Endothelial cell of umbilical vein (primary cell): Measurements from ENCODE around the gene XXYLT1. TPM values are rescaled to one million over a fixed set of nuclear protein-coding genes. Genes with fewer than 3 reads are reported as not detected.

ENCODE experiments used
- BruUV-seq: library from RNA; stranded (reverse); fragments of 400-500 nt; replicated peaks from 2 replicates; lab custom pipeline; 2021; lab: Mats Ljungman, UMichigan
- CTCF ChIA-PET: fragments of 300-600, 350-600 bp; sonication (Branson Sonifier 250); formaldehyde crosslinking; loops from one replicate; lab custom pipeline; 2021; ENCODE audit warnings: antibody characterized with exemption, inconsistent platforms; lab: Charles Lee
- POLR2A ChIA-PET: fragments of 300-600, 350-600 bp; sonication (Branson Sonifier 250); formaldehyde crosslinking; loops from one replicate; lab custom pipeline; 2021; ENCODE audit warnings: antibody characterized with exemption, inconsistent platforms; lab: Charles Lee
- DNase-seq: peaks from one replicate; pipeline ENCODE4 v3.0.0-alpha.2; 2011; ENCODE audit warnings: low read depth, low spot score
- FAIRE-seq: peaks from 2 replicates; lab custom pipeline; 2011; peaks lifted over from hg19 to GRCh38; lab: Jason Lieb, UNC
- H2AFZ ChIP-seq: 2 replicates; pipeline ENCODE4 v1.6.0; 2012; ENCODE audit warnings: low read depth, low read length, control low read depth, inconsistent platforms
- H3K27ac ChIP-seq: 2 replicates; pipeline ENCODE4 v1.5.1; 2011; ENCODE audit warnings: low read depth, mild to moderate bottlenecking, control low read depth, low read length, moderate library complexity; ENCODE audit not compliant: insufficient read depth
- H3K27me3 ChIP-seq, 2 experiments: 2 replicates each; pipeline versions ENCODE4 v1.6.0 to v1.6.1; 2011; ENCODE audit warnings: low read length in 2 of 2, mixed read lengths in 1 of 2; ENCODE audit not compliant: control insufficient read depth in 2 of 2, insufficient read depth in 2 of 2
- H3K36me3 ChIP-seq, 2 experiments: 2 replicates in 1 of 2; 3 replicates in 1 of 2; pipeline ENCODE4 v1.5.1; 2011; ENCODE audit warnings: low read length in 2 of 2, mild to moderate bottlenecking in 1 of 2, moderate library complexity in 1 of 2; ENCODE audit not compliant: control insufficient read depth in 2 of 2, insufficient read depth in 2 of 2; ENCODE audit errors: extremely low read depth in 1 of 2
- H3K4me1 ChIP-seq: 3 replicates; pipeline ENCODE4 v1.5.1; 2011; ENCODE audit warnings: mild to moderate bottlenecking, low read length; ENCODE audit not compliant: control insufficient read depth, insufficient read depth; ENCODE audit errors: extremely low read depth
- H3K4me2 ChIP-seq: 2 replicates; pipeline ENCODE4 v1.6.1; 2011; ENCODE audit warnings: low read length, control low read depth, mixed read lengths; ENCODE audit not compliant: insufficient read depth
- H3K4me3 ChIP-seq, 3 experiments: fragments of 200-600 bp in 1 of 3; sonication (generic), shearing (Covaris generic) in 1 of 3; replicated peaks in 1 of 3; 2 replicates each; pipeline ENCODE4 v1.5.1; 2011 to 2016; ENCODE audit warnings: control low read depth in 3 of 3, low read length in 3 of 3, mild to moderate bottlenecking in 2 of 3, inconsistent platforms in 1 of 3, low read depth in 1 of 3, moderate library complexity in 1 of 3; ENCODE audit not compliant: insufficient read depth in 1 of 3
- H3K79me2 ChIP-seq: 2 replicates; pipeline ENCODE4 v1.6.0; 2012; ENCODE audit warnings: low read length, inconsistent platforms; ENCODE audit not compliant: control insufficient read depth, insufficient read depth
- H3K9ac ChIP-seq: replicated peaks from 2 replicates; pipeline ENCODE3; 2011; ENCODE audit warnings: low read length, control low read depth; ENCODE audit not compliant: insufficient read depth; ENCODE audit errors: extremely low read depth
- H3K9me1 ChIP-seq: replicated peaks from 3 replicates; pipeline ENCODE4 v1.6.0; 2011; ENCODE audit warnings: mild to moderate bottlenecking, low read length; ENCODE audit not compliant: control insufficient read depth, insufficient read depth; ENCODE audit errors: extremely low read depth
- H3K9me3 ChIP-seq: replicated peaks from 2 replicates; pipeline ENCODE4 v1.5.1; 2012; ENCODE audit warnings: low read length, inconsistent platforms; ENCODE audit not compliant: control insufficient read depth, insufficient read depth
- H4K20me1 ChIP-seq: replicated peaks from 2 replicates; pipeline ENCODE3; 2011; ENCODE audit warnings: mild to moderate bottlenecking, low read length; ENCODE audit not compliant: control insufficient read depth, insufficient read depth; ENCODE audit errors: extremely low read depth
- CTCF ChIP-seq, 2 donors: IDR thresholded peaks; 1 replicate in 1 of 2; 2 replicates in 1 of 2; pipeline ENCODE4 v1.5.1; 2011; ENCODE audit warnings: low read length in 2 of 2, mild to moderate bottlenecking in 2 of 2, moderate library complexity in 2 of 2, control low read depth in 1 of 2, inconsistent platforms in 1 of 2, low read depth in 1 of 2; ENCODE audit not compliant: insufficient read depth in 1 of 2; ENCODE audit errors: extremely low read depth in 1 of 2
- EZH2 ChIP-seq: IDR thresholded peaks from 2 replicates; pipeline ENCODE4 v1.6.1; 2012; ENCODE audit warnings: borderline replicate concordance, low read depth, mild to moderate bottlenecking, moderate library complexity, low read length, inconsistent platforms; ENCODE audit not compliant: severe bottlenecking
- FOS ChIP-seq: IDR thresholded peaks from 2 replicates; pipeline ENCODE4 v1.6.1; 2011; ENCODE audit warnings: mild to moderate bottlenecking, low read length, moderate library complexity, borderline replicate concordance; ENCODE audit not compliant: insufficient read depth
- GATA2 ChIP-seq: IDR thresholded peaks from 2 replicates; pipeline ENCODE4 v1.7.0; 2011; ENCODE audit warnings: low read depth, mild to moderate bottlenecking, moderate library complexity, mixed read lengths, low read length; ENCODE audit not compliant: insufficient read length, insufficient read depth
- JUN ChIP-seq: IDR thresholded peaks from 2 replicates; pipeline ENCODE4 v1.6.1; 2011; ENCODE audit warnings: borderline replicate concordance, low read depth; ENCODE audit not compliant: insufficient read length, insufficient read depth
- MAX ChIP-seq: IDR thresholded peaks from 2 replicates; pipeline ENCODE4 v1.6.1; 2011; ENCODE audit not compliant: insufficient read depth, insufficient read length
- MYC ChIP-seq: IDR thresholded peaks from one replicate; pipeline ENCODE4 v1.6.1; 2011; ENCODE audit warnings: mild to moderate bottlenecking, low read depth, low read length
- POLR2A ChIP-seq: IDR thresholded peaks from 2 replicates; pipeline ENCODE4 v1.6.1; 2012; ENCODE audit warnings: low read depth, mild to moderate bottlenecking, control low read depth, low read length
- POLR2AphosphoS5 ChIP-seq: IDR thresholded peaks from 2 replicates; pipeline ENCODE4 v1.6.1; 2012; ENCODE audit warnings: low read depth, mild to moderate bottlenecking, control low read depth, low read length, moderate library complexity; ENCODE audit not compliant: insufficient read depth
- dilution Hi-C: fragments of 300-500 bp; cut with MboI; formaldehyde crosslinking; loops from one replicate; pipeline ENCODE4 v1.15.0; 2019; ENCODE audit warnings: low sequenced_read_pairs; ENCODE audit not compliant: extremely low pct_ligation_motif_present
- intact Hi-C: fragments of 100-400 bp; cut with micrococcal nuclease; formaldehyde crosslinking; loops from one replicate; pipeline ENCODE4 v1.10.0; 2022
- polyA plus RNA-seq, 4 experiments: library from polyadenylated mRNA; depleted of rRNA in 3 of 4; stranded (reverse) in 3 of 4; unstranded in 1 of 4; fragments of >200 nt; gene quantifications; 2 replicates each; pipeline versions ENCODE4 v1.2.1 to v1.2.3, GENCODE V29; 2011 to 2012; ENCODE audit warnings: missing spikeins in 1 of 4
- total RNA-seq: library from RNA; stranded (reverse); gene quantifications from 2 replicates; pipeline ENCODE4 v1.2.3, GENCODE V29; 2021

XXYLT1 gene
- total and polyA plus RNA-seq, 2 donors (not counting 3 experiments of a cell fraction or from before 2014, with no cell fraction given) = 54.4 to 78.1 TPM

DNA sequence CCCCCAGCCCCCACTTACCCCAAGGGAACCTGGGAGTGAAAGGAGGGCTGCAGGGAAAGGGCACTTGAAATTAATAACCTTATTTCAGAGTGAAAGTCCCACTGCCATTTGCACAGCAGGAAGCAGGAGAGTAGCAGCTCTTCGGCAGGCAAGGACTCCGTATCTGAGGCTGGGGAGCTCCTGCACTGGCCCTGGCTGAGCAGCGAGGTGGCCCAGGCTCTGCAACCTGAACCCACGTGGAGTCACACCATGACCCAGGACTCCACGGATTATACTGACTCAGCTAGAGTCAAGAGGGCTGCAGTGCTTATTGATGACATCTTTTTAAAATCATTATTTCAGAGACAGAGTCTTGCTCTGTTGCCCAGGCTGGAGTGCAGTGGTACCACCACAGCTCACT lies 214.5 kb downstream of the XXYLT1 start:
- BruUV-seq = no TSS peak
- Histone ChIP-seq H3K36me3 (no peaks in the 10 kb centered on the region), H2AFZ (no peak overlapping the region), H3K9me3 (no peaks in the 10 kb centered on the region), H3K9ac (no peak overlapping the region), H3K27me3 (no peaks in the 10 kb centered on the region), H4K20me1 (no peaks in the 10 kb centered on the region), H3K4me1 (peaks cover 15% of the 10 kb centered on the region), H3K27ac (no peak overlapping the region), H3K4me2 (no peak overlapping the region), H3K4me3 (no peak overlapping the region), H3K79me2 (no peaks in the 10 kb centered on the region), H3K9me1 (no peaks in the 10 kb centered on the region)
- DNase-seq (no peak), FAIRE-seq (no peak)
- dilution Hi-C loops = no loop called here
- no peak for TF ChIP-seq EZH2
- no peak for TF ChIP-seq MYC
- TF ChIP-seq POLR2A = no peak
- no peak for TF ChIP-seq JUN
- TF ChIP-seq FOS = no peak
- CTCF ChIA-PET = no interaction called here
- POLR2A ChIA-PET = no interaction called here
- intact Hi-C loops = no loop called here

- BruUV-seq = no TSS peak
- peaks cover 11% of the 10 kb centered on the region for H3K4me1 ChIP-seq
- DNase-seq (no peak), FAIRE-seq (no peak)
- no peak overlapping the region for H2AFZ ChIP-seq
- H3K9ac ChIP-seq = no peak overlapping the region
- no peak overlapping the region for H3K4me3 ChIP-seq
- no peaks in the 10 kb centered on the region for H3K36me3 ChIP-seq
- no peak overlapping the region for H3K27ac ChIP-seq
- TF ChIP-seq EZH2 = no peak
- TF ChIP-seq CTCF (IDR thresholded peaks at IDR 0.05; ENCODE audit: extremely low read depth in 1 of 2, insufficient read depth in 1 of 2, low read depth in 1 of 2, low read length in 2 of 2) = no peak
- no peak for TF ChIP-seq GATA2
- TF ChIP-seq POLR2AphosphoS5 = no peak
- TF ChIP-seq FOS = no peak
- no peak for TF ChIP-seq POLR2A
- no peak for TF ChIP-seq MYC
- TF ChIP-seq MAX = no peak
- no peak for TF ChIP-seq JUN
- intact Hi-C loops = no loop called here
- POLR2A ChIA-PET = interaction anchor here (0.6 kb wide), 2 partner anchors 21 to 804 kb away, joined by 3 read pairs; no protein-coding TSS in a partner anchor
- no peaks in the 10 kb centered on the region for H3K79me2 ChIP-seq
- dilution Hi-C loops = no loop called here
- H3K9me3 ChIP-seq = no peaks in the 10 kb centered on the region
- CTCF ChIA-PET = interaction anchor here (0.6 kb wide), 1 partner anchor 52 kb away, joined by 3 read pairs; no protein-coding TSS in a partner anchor
- no peaks in the 10 kb centered on the region for H3K9me1 ChIP-seq
- H3K27me3 ChIP-seq = no peaks in the 10 kb centered on the region
- no peak overlapping the region for H3K4me2 ChIP-seq
- no peaks in the 10 kb centered on the region for H4K20me1 ChIP-seq
Measured at GRCh38 chr3:195054311-195054710, 216.6 kb downstream of the XXYLT1 start.
